Testis (tissue), 3 donors: ENCODE data around the gene AGBL1. TPM values are rescaled to one million over a fixed set of nuclear protein-coding genes. Genes with fewer than 3 reads are reported as not detected.

Experiments used
- DNase-seq: peaks from one replicate; pipeline ENCODE4 v3.0.0-alpha.2; 2019
- H3K27ac ChIP-seq, 2 donors: fragments of 200-600 bp; sonication (generic); one replicate each; pipeline ENCODE4 v1.5.1; 2019
- H3K27me3 ChIP-seq: fragments of 200-600 bp; sonication (generic); one replicate; pipeline ENCODE4 v1.5.1; 2019
- H3K36me3 ChIP-seq: fragments of 200-600 bp; sonication (generic); one replicate; pipeline ENCODE4 v1.5.1; 2017; ENCODE audit warnings: low read depth; ENCODE audit errors: missing control alignments
- H3K4me1 ChIP-seq: fragments of 200-600 bp; sonication (generic); one replicate; pipeline ENCODE4 v1.5.1; 2019
- H3K4me3 ChIP-seq, 2 donors: fragments of 200-600 bp; sonication (generic); one replicate each; pipeline ENCODE4 v1.5.1; 2017 to 2019
- H3K9me3 ChIP-seq: fragments of 200-600 bp; sonication (generic); one replicate; pipeline ENCODE4 v1.5.1; 2017
- CTCF ChIP-seq, 3 experiments: fragments of 450-650 bp in 2 of 3; fragments of 200-600 bp in 1 of 3; sonication (generic) in 1 of 3; IDR thresholded peaks; one replicate each; pipeline ENCODE4 v1.5.1; 2016 to 2019; ENCODE audit warnings: antibody characterized with exemption in 3 of 3, mild to moderate bottlenecking in 2 of 3, moderate library complexity in 1 of 3
- POLR2A ChIP-seq: fragments of 450-650 bp; IDR thresholded peaks from one replicate; pipeline ENCODE4 v1.6.1; 2017; ENCODE audit warnings: antibody characterized with exemption, mild to moderate bottlenecking, moderate library complexity
- WGBS, 2 donors: methylation state at CpG; one replicate each; pipeline ENCODE4 v1.1.5; 2018; 5-methylcytosine and 5-hydroxymethylcytosine counted together
- intact Hi-C: fragments of 100-400 bp; cut with DNase I; formaldehyde crosslinking; loops from one replicate; pipeline ENCODE4 v1.15.1; 2023; ENCODE audit warnings: low total_unique reads
- polyA plus RNA-seq: library from polyadenylated mRNA; stranded (reverse); fragments of 350-450 nt; fragmentation: Illumina TruSeq; extraction: RNeasy Lipid Tissue Mini Kit (QIAGEN cat#74804); gene quantifications from one replicate; pipeline ENCODE4 v1.2.3, GENCODE V29; 2014; ENCODE audit warnings: low read depth, low replicate concordance; ENCODE audit not compliant: insufficient read depth
- total RNA-seq, 2 donors: library from RNA; depleted of rRNA; stranded (reverse); fragments of >200 nt; gene quantifications; one replicate each; pipeline ENCODE4 v1.2.3, GENCODE V29; 2016

AGBL1 gene
- total and polyA plus RNA-seq, 3 donors from 2014 or later = 0.37 to 0.94 (median 0.70) TPM

- Histone ChIP-seq H3K4me1 (no peaks in the 10 kb centered on the region), H3K27ac (no peak overlapping the region), H3K4me3 (no peak overlapping the region), H3K27me3 (no peaks in the 10 kb centered on the region), H3K36me3 (no peaks in the 10 kb centered on the region), H3K9me3 (no peaks in the 10 kb centered on the region)
- DNase-seq = no peak
- intact Hi-C loops = no loop called here
- TF ChIP-seq CTCF (IDR thresholded peaks at IDR 0.05) (no peak), POLR2A (no peak)
- 74 to 80% methylated on average over 1 of the region's 1 CpG for WGBS, 2 donors
These were observed 749.6 kb downstream of the AGBL1 start for GRCh38 chr15:86829245-86829644.

GRCh38 chr15:86830304-86830703, 750.6 kb downstream of the AGBL1 start:
- H3K27ac ChIP-seq = no peak overlapping the region

GRCh38 chr15:86833595-86833994, 753.9 kb downstream of the AGBL1 start:
- Histone ChIP-seq H3K4me1 (no peaks in the 10 kb centered on the region), H3K4me3 (no peak overlapping the region), H3K36me3 (no peaks in the 10 kb centered on the region), H3K27ac (no peak overlapping the region), H3K27me3 (no peaks in the 10 kb centered on the region), H3K9me3 (no peaks in the 10 kb centered on the region)
- TF ChIP-seq POLR2A = no peak
- TF ChIP-seq CTCF (IDR thresholded peaks at IDR 0.05) = no peak
- intact Hi-C loops = no loop called here
- 46 to 52% methylated on average over 2 of the region's 2 CpGs for WGBS, 2 donors
- no peak for DNase-seq

More at GRCh38 chr15:86830304-86830703, 750.6 kb downstream of the AGBL1 start:
- Histone ChIP-seq H3K9me3 (no peaks in the 10 kb centered on the region), H3K36me3 (no peaks in the 10 kb centered on the region), H3K4me3 (no peak overlapping the region), H3K27me3 (no peaks in the 10 kb centered on the region), H3K4me1 (no peaks in the 10 kb centered on the region)
- no peak for DNase-seq
- intact Hi-C loops = no loop called here
- TF ChIP-seq POLR2A (no peak), CTCF (IDR thresholded peaks at IDR 0.05) (no peak)
- 86 to 96% methylated on average over 1 of the region's 1 CpG for WGBS, 2 donors

GRCh38 chr15:86834115-86834863, 754.6 kb downstream of the AGBL1 start:
- TF ChIP-seq CTCF (IDR thresholded peaks at IDR 0.05) = no peak
- TF ChIP-seq POLR2A = no peak
- Histone ChIP-seq H3K9me3 (no peaks in the 10 kb centered on the region), H3K4me3 (no peak overlapping the region), H3K27me3 (no peaks in the 10 kb centered on the region), H3K36me3 (no peaks in the 10 kb centered on the region), H3K4me1 (no peaks in the 10 kb centered on the region), H3K27ac (no peak overlapping the region)
- no peak for DNase-seq
- intact Hi-C loops = no loop called here
- 73 to 85% methylated on average over 7 of the region's 7 CpGs for WGBS, 2 donors
